ENCODE results near the gene STUB1.
"Not testable (repeated sequence)": the region's sequence is repeated elsewhere in the genome, so short reads cannot be mapped to it uniquely, and the experiment has no call there.

Gene STUB1

GRCh38 chr16:710500-711075, 30.4 kb downstream of the STUB1 start:
- no peak for TF ChIP-seq CTCF (IDR thresholded peaks at IDR 0.05; ENCODE audit: low read depth, low read length)
- H3K4me3 ChIP-seq (replicated peaks in 1 of 2; ENCODE audit: low read depth in 2 of 2, low read length in 2 of 2): no peak overlapping the region
- DNase-seq (ENCODE audit: low read depth in 2 of 2): no peak

GRCh38 chr16:711084-711483, 30.9 kb downstream of the STUB1 start:
- no peak for DNase-seq (ENCODE audit: low read depth in 2 of 2)
- no peak overlapping the region for H3K4me3 ChIP-seq (replicated peaks in 1 of 2; ENCODE audit: low read depth in 2 of 2, low read length in 2 of 2)
- TF ChIP-seq CTCF (IDR thresholded peaks at IDR 0.05; ENCODE audit: low read depth, low read length): no peak

GRCh38 chr16:711548-712320, 31.5 kb downstream of the STUB1 start:
- H3K4me3 ChIP-seq (replicated peaks in 1 of 2; ENCODE audit: low read depth in 2 of 2, low read length in 2 of 2): no peak overlapping the region
- peak; percentile 70 to 74 for DNase-seq (ENCODE audit: low read depth in 2 of 2)
- TF ChIP-seq CTCF (IDR thresholded peaks at IDR 0.05; ENCODE audit: low read depth, low read length): peak; percentile 80

- peak; percentile 92 to 99 for DNase-seq (ENCODE audit: low read depth in 2 of 2)
- H3K4me3 ChIP-seq (replicated peaks in 1 of 2; ENCODE audit: low read depth in 2 of 2, low read length in 2 of 2): not testable (repeated sequence)
- peak; percentile 48 for TF ChIP-seq CTCF (IDR thresholded peaks at IDR 0.05; ENCODE audit: low read depth, low read length)
Observed at GRCh38 chr16:712740-713250, 32.6 kb downstream of the STUB1 start.

GRCh38 chr16:714079-714478, 33.9 kb downstream of the STUB1 start:
- no peak overlapping the region for H3K4me3 ChIP-seq (replicated peaks in 1 of 2; ENCODE audit: low read depth in 2 of 2, low read length in 2 of 2)
- TF ChIP-seq CTCF (IDR thresholded peaks at IDR 0.05; ENCODE audit: low read depth, low read length): no peak
- no peak for DNase-seq (ENCODE audit: low read depth in 2 of 2)

GRCh38 chr16:714558-715476, 34.6 kb downstream of the STUB1 start, which contains the start of gene METRN:
METRN (plus strand) TSS chr16:715118; CDS start chr16:715290, 172 bp downstream.
- DNase-seq (ENCODE audit: low read depth in 2 of 2): peak; percentile 86 to 91
- H3K4me3 ChIP-seq (replicated peaks in 1 of 2; ENCODE audit: low read depth in 2 of 2, low read length in 2 of 2): peak within 1 kb of the TSS; percentile 48 to 63
- TF ChIP-seq CTCF (IDR thresholded peaks at IDR 0.05; ENCODE audit: low read depth, low read length): no peak

Data from cardiac fibroblast (primary cell).